ENCODE data around the gene MLF2.

- no peak for TF ChIP-seq ZNF565 (CRISPR knock-in tag; conservative IDR thresholded peaks at IDR 0.05; ENCODE audit: low read depth)
- TF ChIP-seq TSHZ2 (CRISPR knock-in tag; IDR thresholded peaks at IDR 0.05): no peak
- no peak for TF ChIP-seq RARB (CRISPR knock-in tag; IDR thresholded peaks at IDR 0.05)
- TF ChIP-seq PATZ1 (CRISPR knock-in tag; IDR thresholded peaks at IDR 0.05; ENCODE audit: borderline replicate concordance): no peak
- no peak for TF ChIP-seq OSR1 (CRISPR knock-in tag; IDR thresholded peaks at IDR 0.05)
- no peak for TF ChIP-seq ESRRG (CRISPR knock-in tag; IDR thresholded peaks at IDR 0.05)
- TF ChIP-seq ZFP30 (CRISPR knock-in tag; IDR thresholded peaks at IDR 0.05): no peak
- TF ChIP-seq CSDC2 (CRISPR knock-in tag; IDR thresholded peaks at IDR 0.05): no peak
- TF ChIP-seq TCF4 (CRISPR knock-in tag; IDR thresholded peaks at IDR 0.05; ENCODE audit: borderline replicate concordance): no peak
These were observed 29.2 kb upstream of the MLF2 start for GRCh38 chr12:6782119-6782518.
